Stromal cell of bone marrow (primary cell): Measurements from ENCODE around the gene REEP1.
"Not testable (repeated sequence)": the region's sequence is repeated elsewhere in the genome, so short reads cannot be mapped to it uniquely, and the experiment has no call there.

Experiments
- DNase-seq: peaks from one replicate; pipeline ENCODE4 v3.0.0-alpha.2; 2012; ENCODE audit warnings: low read depth

Gene REEP1

DNA sequence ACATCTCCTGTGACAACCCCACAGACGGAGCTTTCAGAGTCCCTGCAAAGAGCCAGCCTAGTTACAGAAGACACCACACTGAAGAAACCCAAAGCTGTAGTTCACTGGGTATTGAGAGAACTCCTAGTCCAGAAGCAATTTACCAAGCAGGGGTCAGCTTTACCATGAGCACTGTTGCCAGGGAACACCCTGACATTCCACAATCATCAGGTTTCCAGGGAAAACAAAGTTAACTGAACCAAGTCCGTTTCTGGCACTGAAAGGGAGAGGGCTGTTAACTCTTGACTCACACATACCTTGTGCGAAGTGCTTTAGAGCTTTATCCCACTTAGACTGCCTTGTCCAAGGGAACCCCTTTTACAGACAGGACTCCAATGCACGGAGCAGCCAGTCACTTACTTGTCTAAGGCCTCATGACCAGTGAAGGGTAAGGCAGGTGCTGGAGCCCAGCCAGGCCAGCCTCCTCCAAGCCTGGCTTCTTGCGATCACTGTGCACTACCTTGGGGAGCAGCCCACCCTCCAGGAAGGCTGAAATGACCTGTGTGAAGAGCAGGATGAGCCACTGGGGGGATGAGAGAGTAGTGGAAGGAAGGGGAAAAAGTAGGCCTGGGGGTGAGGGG lies 53.9 kb downstream of the REEP1 start:
- no peak for DNase-seq

GRCh38 chr2:86281066-86281700 lies 56.2 kb downstream of the REEP1 start:
- DNase-seq: no peak

DNA sequence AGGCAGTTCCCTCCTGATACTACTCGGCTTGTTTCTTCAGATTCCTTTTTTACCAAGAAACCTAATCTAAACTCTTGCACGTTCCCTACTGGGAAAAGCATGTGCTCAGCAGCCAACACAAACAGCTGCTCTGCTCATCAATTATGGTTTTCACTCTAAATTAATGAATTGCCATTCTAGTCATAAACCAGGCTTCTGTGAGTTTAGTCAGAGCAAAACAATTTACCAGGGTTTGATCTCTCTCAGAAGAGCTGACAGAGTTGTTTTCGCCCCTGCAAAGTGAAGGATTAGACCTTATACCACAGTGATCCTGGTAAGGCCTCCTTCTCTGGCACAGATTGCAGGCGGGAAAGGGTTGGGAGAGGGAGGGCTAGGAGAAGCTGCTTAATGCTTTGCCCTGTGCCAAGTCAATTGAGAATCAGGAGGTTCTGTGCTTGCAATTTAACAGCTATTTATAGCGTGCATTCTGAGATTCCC lies 57.2 kb downstream of the REEP1 start:
- DNase-seq: peak; percentile 54

- no peak for DNase-seq
These were observed 61.5 kb downstream of the REEP1 start for GRCh38 chr2:86275962-86276361.

DNA sequence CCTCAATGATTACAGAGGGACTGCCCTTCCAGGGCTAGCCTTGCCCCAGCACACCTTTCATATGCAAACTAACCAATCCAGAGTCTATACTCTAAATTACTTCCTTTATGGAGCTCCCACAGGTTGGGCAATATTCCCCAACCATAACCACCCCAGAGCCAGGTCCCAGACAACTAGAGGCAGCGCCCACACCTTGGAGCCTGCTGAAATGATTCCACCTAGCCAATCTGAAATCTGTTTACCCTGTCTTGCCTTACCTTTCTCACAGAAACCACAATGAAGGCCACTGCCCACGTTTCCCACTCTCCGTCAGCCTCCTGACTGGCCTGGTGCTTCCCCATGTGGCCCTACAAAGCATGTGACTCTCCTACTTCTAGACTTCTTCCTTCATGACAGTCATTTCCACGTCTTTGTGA lies 62.0 kb downstream of the REEP1 start:
- no peak for DNase-seq

- no peak for DNase-seq
These were observed 62.5 kb downstream of the REEP1 start for GRCh38 chr2:86274918-86275275.

DNA sequence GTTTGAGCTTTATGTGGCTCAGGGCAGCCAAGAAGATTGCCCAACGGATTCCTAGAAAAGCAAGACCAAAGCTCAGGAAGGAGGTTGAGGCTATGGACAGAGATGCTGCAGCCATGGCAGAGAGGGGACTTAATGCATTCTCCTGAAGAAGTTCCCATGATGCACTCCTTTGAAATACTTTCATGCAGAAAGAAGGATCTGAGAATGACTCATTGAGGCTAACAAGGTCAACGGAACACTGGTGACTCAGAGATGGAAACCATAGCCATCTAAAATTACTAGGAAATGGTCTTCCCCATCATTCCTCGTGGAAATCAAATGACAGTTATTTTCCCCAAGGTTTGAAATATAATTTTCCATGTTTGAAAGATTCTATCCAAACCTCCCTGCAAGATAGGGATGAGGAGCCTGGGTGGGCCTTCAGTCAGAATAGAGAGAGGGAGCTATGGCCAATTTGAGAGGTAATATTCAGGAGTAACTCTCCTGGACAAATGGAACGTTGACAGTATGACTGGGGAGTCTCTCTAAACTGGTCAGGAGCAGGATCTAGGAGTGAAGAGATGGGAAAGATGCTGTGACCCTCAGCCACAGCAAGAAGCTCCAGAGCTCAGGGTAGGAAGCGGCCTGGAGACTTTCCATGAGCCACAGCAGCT lies 63.0 kb downstream of the REEP1 start:
- peak; percentile 73 for DNase-seq

- no peak for DNase-seq
These were observed 65.3 kb downstream of the REEP1 start for GRCh38 chr2:86272111-86272510.

DNA sequence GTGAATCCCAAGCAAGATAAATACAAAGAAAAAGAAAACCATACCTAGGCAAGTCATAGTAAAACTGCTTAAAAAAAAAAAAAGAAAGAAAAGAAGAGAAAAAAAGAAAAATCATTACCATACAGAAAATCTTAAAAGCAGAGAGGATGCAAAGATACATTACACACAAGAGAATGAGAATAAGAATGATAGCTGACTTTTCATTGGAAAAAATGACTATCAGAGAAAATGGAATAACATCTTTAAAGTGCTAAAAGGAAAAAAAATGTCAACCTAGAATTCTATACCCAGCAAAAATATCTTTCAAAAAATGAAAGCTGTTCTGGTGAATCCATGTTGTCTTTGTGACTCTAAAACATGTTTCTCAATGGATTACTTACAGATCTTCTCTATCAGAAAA lies 66.2 kb downstream of the REEP1 start:
- DNase-seq: no peak

DNA sequence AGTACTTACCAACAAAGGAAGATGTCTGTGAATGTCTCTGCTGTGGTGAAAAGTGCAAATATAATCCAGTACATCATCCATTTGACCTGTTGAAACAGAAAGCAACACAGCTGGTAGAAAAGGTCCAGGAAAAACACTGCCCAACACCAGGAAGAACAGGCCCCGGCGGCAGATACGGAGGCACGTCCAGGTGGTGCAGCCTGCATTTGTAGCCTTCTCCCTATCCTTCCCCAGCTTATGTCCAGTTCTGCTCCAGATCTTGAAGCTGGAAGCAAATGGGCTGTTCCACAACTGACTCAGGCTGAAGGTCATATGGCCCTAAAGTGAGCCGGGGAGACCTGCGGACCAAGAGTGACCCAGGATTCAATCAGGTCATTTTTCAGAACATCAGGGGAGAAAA lies 73.5 kb downstream of the REEP1 start:
- DNase-seq: no peak

- no peak for DNase-seq
These were observed 76.4 kb downstream of the REEP1 start for GRCh38 chr2:86260978-86261377.

GRCh38 chr2:86258106-86258505 lies 79.3 kb downstream of the REEP1 start:
- DNase-seq: no peak

- no peak for DNase-seq
These were observed 80.4 kb downstream of the REEP1 start for GRCh38 chr2:86256982-86257381.

DNA sequence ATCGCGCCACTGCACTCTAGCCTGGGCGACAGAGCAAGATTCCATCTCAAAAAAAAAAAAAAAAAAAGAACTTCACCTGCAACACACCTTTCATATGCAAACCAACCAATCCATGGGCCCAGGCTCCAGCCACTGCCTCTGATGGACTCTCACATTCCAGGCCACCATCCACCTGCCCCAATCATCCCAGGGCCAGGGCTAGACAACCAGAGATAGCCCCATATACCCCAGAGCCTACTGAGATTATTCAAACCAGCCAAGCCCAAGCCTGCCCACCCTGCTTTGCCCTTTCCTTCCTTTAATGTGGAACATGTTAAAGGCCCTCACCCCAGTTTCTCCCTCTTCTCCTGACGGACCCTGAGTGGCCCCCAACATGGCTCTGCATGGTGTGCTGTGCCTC lies 81.1 kb downstream of the REEP1 start:
- no peak for DNase-seq

DNA sequence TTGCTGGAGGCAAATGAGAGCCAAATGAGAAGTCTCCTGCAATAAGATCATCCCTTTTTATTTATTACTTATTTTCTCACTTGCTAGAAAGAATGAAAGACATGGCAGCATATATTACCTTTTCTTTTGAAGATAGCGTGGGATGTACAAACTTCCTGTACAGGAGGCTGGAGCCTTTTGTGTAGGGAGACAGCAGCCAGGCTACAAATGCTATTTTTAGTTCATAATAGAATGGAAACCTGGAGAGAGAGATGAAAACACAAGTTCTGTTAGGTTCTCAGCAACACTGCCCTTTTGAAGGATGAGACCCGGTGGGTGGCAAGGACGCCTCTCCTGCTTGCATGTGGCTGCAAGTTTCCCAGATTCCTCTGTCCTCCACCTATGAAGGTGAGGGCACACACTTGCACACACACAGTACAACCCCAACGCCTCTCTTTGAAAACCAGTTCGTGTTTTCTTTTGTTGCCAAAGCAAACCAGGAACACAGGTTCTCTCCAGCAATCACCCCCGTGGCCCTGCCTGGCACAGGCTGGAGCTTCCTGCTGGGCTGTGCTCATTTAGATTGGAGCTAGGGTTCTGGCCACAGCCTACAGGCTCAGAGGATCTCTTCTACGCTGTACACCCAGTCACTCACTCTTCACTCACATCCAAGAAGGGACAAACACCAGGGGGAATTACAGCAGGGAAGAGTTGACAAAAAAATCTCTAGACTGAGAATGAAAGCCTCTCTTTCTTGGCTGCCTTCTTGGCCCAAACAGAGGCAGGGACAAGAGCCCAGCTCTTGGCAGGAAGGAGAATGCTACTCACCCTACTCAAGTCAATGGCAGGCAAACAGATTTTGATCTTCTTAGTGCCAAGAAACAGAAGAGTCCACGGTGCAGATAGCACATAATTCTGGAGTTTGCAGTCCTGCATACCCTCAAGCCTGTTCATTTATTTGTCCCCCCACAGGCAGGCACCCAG lies 82.6 kb downstream of the REEP1 start:
- DNase-seq: no peak

DNA sequence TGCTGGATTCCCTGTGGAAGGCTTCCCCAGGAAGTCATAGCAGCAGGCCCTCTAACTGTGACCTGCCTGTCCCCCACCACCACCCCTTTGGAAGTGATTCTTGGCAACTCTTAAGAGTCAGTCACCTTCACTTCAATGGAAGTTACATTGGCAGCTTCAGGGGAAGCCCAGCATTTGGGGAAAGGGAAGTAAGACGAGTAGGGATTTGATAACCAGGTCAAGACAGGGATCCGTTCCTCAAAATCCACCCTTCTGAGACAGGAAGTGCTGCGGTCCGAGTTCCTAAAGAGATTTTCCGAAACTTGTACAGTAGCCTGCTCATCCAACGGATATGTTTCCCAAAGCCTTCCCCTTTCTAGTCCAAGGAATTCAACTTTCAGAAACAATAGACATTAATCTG lies 84.0 kb downstream of the REEP1 start:
- DNase-seq: no peak

GRCh38 chr2:86251840-86252266 lies 85.6 kb downstream of the REEP1 start:
- DNase-seq: no peak

GRCh38 chr2:86249579-86250391 lies 87.6 kb downstream of the REEP1 start:
- peak; percentile 34 for DNase-seq

DNA sequence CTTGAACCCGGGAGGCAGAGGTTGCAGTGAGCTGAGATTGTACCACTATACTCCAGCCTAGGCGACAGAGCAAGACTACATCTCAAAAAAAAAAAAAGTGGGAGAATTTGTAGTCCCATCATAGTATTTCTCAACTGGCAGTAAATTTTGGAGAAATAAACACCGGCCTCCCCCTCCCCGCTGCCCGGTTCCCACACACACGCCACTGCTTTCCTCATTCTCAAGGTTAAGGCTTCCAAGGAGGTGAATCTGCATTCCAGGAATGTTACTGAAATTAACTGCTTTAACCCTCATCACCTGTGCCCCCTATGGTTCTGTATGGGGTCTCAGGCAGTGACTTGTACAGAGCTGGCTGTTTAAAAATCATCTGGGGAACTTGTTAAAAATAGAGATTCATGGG lies 88.2 kb downstream of the REEP1 start:
- no peak for DNase-seq

GRCh38 chr2:86245222-86245621 lies 92.2 kb downstream of the REEP1 start:
- not testable (repeated sequence) for DNase-seq

DNA sequence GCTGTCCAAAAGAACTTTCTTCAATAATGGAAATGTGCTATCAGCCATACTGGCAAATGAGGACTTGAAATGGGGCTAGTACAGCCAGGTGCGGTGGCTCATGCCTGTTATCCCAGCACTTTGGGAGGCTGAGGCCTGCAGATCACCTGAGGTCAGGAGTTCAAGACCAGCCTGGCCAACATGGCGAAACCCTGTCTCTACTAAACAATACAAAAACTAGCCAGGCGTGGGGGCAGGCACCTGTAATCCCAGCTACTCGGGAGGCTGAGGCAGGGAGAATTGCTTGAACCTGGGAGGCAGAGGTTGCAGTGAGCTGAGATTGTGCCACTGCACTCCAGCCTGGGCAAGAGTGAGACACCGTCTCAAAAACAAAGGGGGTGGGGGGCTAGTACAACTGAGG lies 92.6 kb downstream of the REEP1 start:
- DNase-seq: not testable (repeated sequence)
